HG02763 (cell line): Measurements from ENCODE around the gene TPRN.
A peak's percentile ranks its signal among the peaks of the same experiment; 100 is the strongest.

ENCODE experiments used
- ATAC-seq: cut with Tn5 transposase; IDR thresholded peaks from one replicate; pipeline ENCODE4 v1.9.1; 2021; ENCODE audit warnings: mild to moderate bottlenecking, moderate library complexity; ENCODE audit not compliant: unreplicated experiment

TPRN gene

DNA sequence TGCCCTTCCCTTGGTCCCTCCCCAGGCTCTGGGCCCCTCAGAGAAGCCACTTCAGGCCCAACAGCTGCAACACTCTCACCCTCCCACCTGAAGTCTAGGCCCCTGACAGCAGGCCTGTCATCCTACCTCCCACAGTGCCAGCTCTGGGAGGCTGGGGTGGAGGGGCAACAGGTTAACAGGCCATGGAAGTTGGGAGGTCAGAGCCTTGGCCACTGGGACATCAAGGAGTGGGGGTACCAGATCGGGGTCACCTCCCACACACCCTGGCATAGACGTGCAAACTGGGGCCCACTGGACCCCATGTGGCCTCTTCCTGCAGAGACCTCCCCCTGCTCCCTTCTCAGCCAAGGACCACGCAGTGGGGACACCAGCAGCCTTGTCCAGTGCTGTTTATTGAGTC lies 9.3 kb downstream of the TPRN start:
- ATAC-seq, result no peak

GRCh38 chr9:137190315-137190856 lies 10.2 kb downstream of the TPRN start:
- no peak for ATAC-seq

GRCh38 chr9:137189297-137190295 lies 10.9 kb downstream of the TPRN start:
- no peak for ATAC-seq

- ATAC-seq, result peak; percentile 82
These were observed 11.8 kb downstream of the TPRN start, which contains the start of the genes ANAPC2 and SSNA1 for GRCh38 chr9:137188490-137189296. Gene ANAPC2 (minus strand): TSS chr9:137188560. CDS start chr9:137188532, 28 bp downstream. Gene SSNA1 (plus strand): TSS chr9:137188676. CDS start chr9:137188727, 51 bp downstream.

GRCh38 chr9:137188086-137188489 lies 12.5 kb downstream of the TPRN start:
- ATAC-seq, result no peak

- ATAC-seq, result no peak
These were observed 13.2 kb downstream of the TPRN start for GRCh38 chr9:137187386-137187785.

GRCh38 chr9:137186385-137186784 lies 14.2 kb downstream of the TPRN start:
- no peak for ATAC-seq

GRCh38 chr9:137185921-137186320 lies 14.6 kb downstream of the TPRN start:
- no peak for ATAC-seq

- no peak for ATAC-seq
These were observed 15.5 kb downstream of the TPRN start for GRCh38 chr9:137184881-137185660.

GRCh38 chr9:137183980-137184595 lies 16.5 kb downstream of the TPRN start:
- ATAC-seq, result no peak

- no peak for ATAC-seq
These were observed 17.7 kb downstream of the TPRN start for GRCh38 chr9:137182836-137183235.

DNA sequence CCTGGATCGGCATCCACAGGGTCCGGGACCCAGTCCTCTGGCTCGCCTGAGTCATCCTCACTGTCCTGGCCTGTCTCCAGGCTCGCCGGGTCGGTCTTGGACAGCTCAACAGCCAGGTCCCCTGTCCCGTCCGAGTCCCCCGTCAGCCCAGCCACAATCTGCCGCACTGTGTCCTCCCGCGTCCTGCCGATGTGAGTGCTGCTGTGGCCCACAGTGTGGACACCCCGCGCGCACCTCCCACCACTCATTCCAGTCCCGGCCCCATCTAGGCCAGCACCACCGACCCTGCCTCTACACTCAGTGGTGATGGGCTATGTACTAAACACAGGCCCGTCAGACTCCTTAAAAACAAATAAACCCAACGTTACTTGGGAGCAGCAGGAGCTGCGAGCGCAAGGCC lies 18.9 kb downstream of the TPRN start:
- ATAC-seq, result no peak

- no peak for ATAC-seq
These were observed 20.1 kb downstream of the TPRN start for GRCh38 chr9:137180491-137180890.

DNA sequence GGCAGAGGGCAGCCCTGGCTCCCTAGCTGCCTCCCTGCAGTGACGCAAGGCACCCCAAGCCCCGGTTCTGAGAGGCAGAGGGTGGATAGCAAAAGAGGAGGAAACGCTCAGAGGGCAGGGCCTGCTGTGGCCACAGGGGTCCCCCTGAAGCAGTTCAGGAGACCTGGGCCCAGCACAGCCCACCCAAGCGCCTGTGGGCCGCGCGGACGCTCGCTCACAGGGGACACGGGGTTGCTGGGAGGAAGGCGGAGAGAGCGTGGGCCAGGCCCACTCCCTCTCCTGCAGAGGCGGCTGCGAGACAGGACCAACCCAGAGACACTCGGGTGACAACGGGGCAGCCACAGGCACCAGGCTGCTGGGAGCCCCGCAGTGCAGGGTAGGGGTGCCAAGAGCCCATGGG lies 20.8 kb downstream of the TPRN start:
- ATAC-seq, result no peak

- ATAC-seq, result no peak
These were observed 21.5 kb downstream of the TPRN start for GRCh38 chr9:137178939-137179630.

DNA sequence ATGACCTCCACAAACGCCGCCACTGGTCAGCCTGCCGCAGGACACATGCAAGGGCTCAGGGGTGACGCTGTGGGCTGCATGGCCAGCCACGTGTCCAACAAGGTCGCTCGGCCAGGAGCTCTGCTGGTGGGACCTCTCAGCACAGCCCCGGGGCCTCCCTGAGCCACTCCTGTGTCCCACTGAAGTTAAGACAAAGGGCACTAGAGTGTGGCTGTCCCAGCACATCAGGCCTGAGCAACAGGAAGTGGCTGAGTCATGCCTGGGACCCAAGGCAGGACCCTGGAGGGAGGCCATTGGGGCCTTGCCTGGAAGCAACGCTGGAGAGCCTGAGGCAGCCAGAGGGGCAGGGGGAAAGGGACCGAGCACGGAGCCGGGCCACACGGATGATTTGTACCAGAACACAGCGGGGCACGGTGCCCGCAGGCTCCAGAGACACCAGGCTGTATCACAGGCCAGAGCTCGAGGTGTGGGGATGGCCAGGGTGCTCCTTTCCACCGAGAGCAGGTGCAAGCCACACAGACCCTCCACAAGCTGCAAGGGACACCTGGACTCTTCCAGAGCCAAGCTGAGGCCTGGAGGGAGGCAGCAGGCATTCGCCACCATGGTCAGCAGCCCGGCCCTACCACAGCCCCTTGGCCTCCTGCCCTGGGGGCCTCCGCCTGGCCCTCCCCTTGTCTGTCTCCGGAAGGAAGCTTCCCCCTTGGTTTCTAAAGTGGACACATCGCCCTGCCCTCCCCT lies 22.2 kb downstream of the TPRN start:
- no peak for ATAC-seq

DNA sequence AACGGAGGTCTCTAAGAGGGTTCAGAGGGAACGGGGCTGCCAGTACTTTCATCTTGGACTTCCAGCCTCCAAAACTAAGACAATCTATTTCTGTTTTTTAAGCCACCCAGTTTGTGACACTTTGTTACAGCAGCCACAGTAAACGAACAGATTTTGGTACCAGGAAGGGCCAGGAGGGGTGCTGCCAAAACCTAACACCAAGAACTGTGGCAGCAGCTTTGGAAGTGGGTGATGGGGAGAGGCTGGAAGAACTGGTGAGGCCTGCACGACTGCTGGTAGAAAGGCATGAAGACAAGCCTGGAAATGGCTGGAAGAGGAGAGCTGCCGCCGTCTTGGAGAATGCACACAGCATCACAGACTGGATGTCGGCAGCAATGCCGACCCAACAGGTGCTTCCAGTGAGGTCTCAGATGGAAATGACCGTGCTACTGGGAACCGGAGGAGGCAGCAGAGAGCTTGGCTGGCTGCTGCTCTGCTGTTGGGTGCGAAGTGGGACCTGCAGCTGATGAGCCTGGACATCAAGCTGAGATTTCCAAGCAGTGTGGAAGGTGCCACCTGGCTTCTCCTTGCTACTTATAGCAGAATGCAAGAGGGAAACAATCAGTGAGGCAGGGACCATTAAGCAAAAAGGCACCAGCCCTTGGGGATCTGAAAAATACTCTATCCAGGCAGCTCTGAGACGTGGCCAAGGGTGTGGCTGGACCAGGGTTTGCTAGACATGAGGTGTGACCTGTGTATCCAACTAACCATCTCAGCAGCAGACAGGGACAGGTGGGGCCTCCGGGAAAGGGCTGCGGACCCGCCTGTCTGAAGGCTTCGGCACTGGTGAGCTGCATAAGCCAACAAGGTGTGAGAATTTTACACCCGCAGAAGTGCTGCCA lies 24.0 kb downstream of the TPRN start:
- ATAC-seq, result no peak
